SK-N-SH treated with all-trans-retinoic acid at 6 μM for 48 hours (cell line): Measurements from ENCODE around the gene DMAC2L.

Experiments
- ATAC-seq: fragments of 200-7000 bp; cut with Tn5 transposase; 3 replicates; pipeline ENCODE4 v1.9.1; 2020; ENCODE audit warnings: mild to moderate bottlenecking, moderate library complexity
- ARNTL ChIP-seq: fragments of 450-650 bp; formaldehyde crosslinking; IDR thresholded peaks from 2 replicates; pipeline ENCODE4 v1.5.0; 2020; ENCODE audit warnings: low read depth, mild to moderate bottlenecking, moderate library complexity, borderline replicate concordance
- CSDC2 ChIP-seq: fragments of 250-450 bp; sonication (Bioruptor Pico); IDR thresholded peaks from 2 replicates; pipeline ENCODE4 v1.5.0; 2020; ENCODE audit warnings: mild to moderate bottlenecking, moderate library complexity
- ESRRG ChIP-seq: fragments of 250-450 bp; sonication (Bioruptor Pico); IDR thresholded peaks from 2 replicates; pipeline ENCODE4 v1.6.1; 2021; ENCODE audit warnings: mild to moderate bottlenecking
- GLIS3 ChIP-seq: fragments of 250-450 bp; sonication (Bioruptor Pico); IDR thresholded peaks from 2 replicates; pipeline ENCODE4 v1.5.0; 2020; ENCODE audit warnings: mild to moderate bottlenecking, moderate library complexity
- ISL1 ChIP-seq: fragments of 250-450 bp; sonication (Bioruptor Pico); IDR thresholded peaks from 2 replicates; pipeline ENCODE4 v2.1.2; 2022; ENCODE audit warnings: mild to moderate bottlenecking, moderate library complexity
- OSR1 ChIP-seq: fragments of 250-450 bp; sonication (Bioruptor Pico); IDR thresholded peaks from 2 replicates; pipeline ENCODE4 v1.8.0; 2022; ENCODE audit warnings: moderate library complexity, mild to moderate bottlenecking, inconsistent platforms
- PPARA ChIP-seq: fragments of 250-450 bp; sonication (Bioruptor Pico); IDR thresholded peaks from 2 replicates; pipeline ENCODE4 v1.5.0; 2020; ENCODE audit warnings: mild to moderate bottlenecking, borderline replicate concordance
- RARB ChIP-seq: fragments of 250-450 bp; sonication (Bioruptor Pico); IDR thresholded peaks from 2 replicates; pipeline ENCODE4 v1.8.0; 2021; ENCODE audit warnings: mild to moderate bottlenecking, moderate library complexity
- SNAI2 ChIP-seq: fragments of 250-450 bp; sonication (Bioruptor Pico); IDR thresholded peaks from 2 replicates; pipeline ENCODE4 v1.5.0; 2020; ENCODE audit warnings: mild to moderate bottlenecking, moderate library complexity
- TCF4 ChIP-seq: fragments of 250-450 bp; sonication (Bioruptor Pico); IDR thresholded peaks from 2 replicates; pipeline ENCODE4 v1.8.0; 2021; ENCODE audit warnings: mild to moderate bottlenecking, moderate library complexity, borderline replicate concordance
- TOX ChIP-seq: fragments of 250-450 bp; sonication (Bioruptor Pico); IDR thresholded peaks from 2 replicates; pipeline ENCODE4 v1.8.0; 2021; ENCODE audit warnings: mild to moderate bottlenecking, moderate library complexity, borderline replicate concordance
- ZC3H10 ChIP-seq: fragments of 250-450 bp; sonication (Bioruptor Pico); IDR thresholded peaks from 2 replicates; pipeline ENCODE4 v1.5.1; 2021; ENCODE audit warnings: mild to moderate bottlenecking, moderate library complexity
- ZFP3 ChIP-seq: fragments of 250-450 bp; sonication (Bioruptor Pico); IDR thresholded peaks from 2 replicates; pipeline ENCODE4 v1.5.0; 2020; ENCODE audit warnings: mild to moderate bottlenecking, moderate library complexity
- ZFP30 ChIP-seq: fragments of 450-650 bp; formaldehyde crosslinking; IDR thresholded peaks from 2 replicates; pipeline ENCODE4 v1.5.0; 2022; ENCODE audit warnings: mild to moderate bottlenecking, moderate library complexity
- ZNF565 ChIP-seq: fragments of 450-650 bp; formaldehyde crosslinking; conservative IDR thresholded peaks from 2 replicates; pipeline ENCODE4 v1.5.0; 2020; ENCODE audit warnings: low read depth, mild to moderate bottlenecking, moderate library complexity
- ZNF70 ChIP-seq: fragments of 450-650 bp; formaldehyde crosslinking; IDR thresholded peaks from 2 replicates; pipeline ENCODE4 v1.5.0; 2020; ENCODE audit warnings: mild to moderate bottlenecking, moderate library complexity
- ZNF8 ChIP-seq: fragments of 450-650 bp; formaldehyde crosslinking; IDR thresholded peaks from 2 replicates; pipeline ENCODE4 v1.5.0; 2020; ENCODE audit warnings: mild to moderate bottlenecking, moderate library complexity
- TF ChIP-seq, protein P1 (sequence below): fragments of 250-450 bp; sonication (Bioruptor Pico); IDR thresholded peaks from 2 replicates; pipeline ENCODE4 v1.5.1; 2020; ENCODE audit warnings: low read depth, mild to moderate bottlenecking, moderate library complexity
- TF ChIP-seq, protein P2 (sequence below): fragments of 250-450 bp; sonication (Bioruptor Pico); IDR thresholded peaks from 2 replicates; pipeline ENCODE4 v1.5.1; 2021; ENCODE audit warnings: mild to moderate bottlenecking, moderate library complexity
- TF ChIP-seq, protein P3 (sequence below): fragments of 250-450 bp; sonication (Bioruptor Pico); IDR thresholded peaks from 2 replicates; pipeline ENCODE4 v1.8.0; 2021; ENCODE audit warnings: low read depth, mild to moderate bottlenecking, moderate library complexity, borderline replicate concordance

Gene DMAC2L

DNA sequence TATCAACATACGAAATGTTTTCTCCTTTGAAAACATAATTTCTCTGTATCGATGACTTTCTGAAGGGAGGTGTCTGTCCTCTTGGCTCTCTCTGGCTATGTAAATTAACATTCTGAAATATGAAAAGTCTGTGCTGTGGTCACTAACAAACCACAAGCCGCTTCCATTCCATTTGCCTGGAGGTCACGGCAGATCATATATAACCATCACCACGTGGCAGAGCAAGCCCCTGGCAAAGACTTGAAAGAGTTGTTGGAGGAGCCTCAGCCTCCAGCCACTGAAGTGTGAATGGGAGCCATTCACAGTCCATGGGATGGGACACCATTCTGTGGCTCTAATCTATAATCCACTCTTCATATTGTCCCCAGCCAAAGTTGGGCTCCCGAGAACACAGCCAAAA, 45.0 kb downstream of the DMAC2L start:
- TF ChIP-seq, protein P1, sequence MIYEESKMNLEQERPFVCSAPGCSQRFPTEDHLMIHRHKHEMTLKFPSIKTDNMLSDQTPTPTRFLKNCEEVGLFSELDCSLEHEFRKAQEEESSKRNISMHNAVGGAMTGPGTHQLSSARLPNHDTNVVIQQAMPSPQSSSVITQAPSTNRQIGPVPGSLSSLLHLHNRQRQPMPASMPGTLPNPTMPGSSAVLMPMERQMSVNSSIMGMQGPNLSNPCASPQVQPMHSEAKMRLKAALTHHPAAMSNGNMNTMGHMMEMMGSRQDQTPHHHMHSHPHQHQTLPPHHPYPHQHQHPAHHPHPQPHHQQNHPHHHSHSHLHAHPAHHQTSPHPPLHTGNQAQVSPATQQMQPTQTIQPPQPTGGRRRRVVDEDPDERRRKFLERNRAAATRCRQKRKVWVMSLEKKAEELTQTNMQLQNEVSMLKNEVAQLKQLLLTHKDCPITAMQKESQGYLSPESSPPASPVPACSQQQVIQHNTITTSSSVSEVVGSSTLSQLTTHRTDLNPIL (CRISPR knock-in tag), result no peak
- TF ChIP-seq ZC3H10 (CRISPR knock-in tag) (no peak), ZFP30 (CRISPR knock-in tag) (no peak), SNAI2 (CRISPR knock-in tag) (no peak), TOX (CRISPR knock-in tag) (no peak), ZNF70 (no peak), ESRRG (CRISPR knock-in tag) (no peak), TCF4 (CRISPR knock-in tag) (no peak), ZFP3 (CRISPR knock-in tag) (no peak), PPARA (no peak)
- TF ChIP-seq, protein P2, sequence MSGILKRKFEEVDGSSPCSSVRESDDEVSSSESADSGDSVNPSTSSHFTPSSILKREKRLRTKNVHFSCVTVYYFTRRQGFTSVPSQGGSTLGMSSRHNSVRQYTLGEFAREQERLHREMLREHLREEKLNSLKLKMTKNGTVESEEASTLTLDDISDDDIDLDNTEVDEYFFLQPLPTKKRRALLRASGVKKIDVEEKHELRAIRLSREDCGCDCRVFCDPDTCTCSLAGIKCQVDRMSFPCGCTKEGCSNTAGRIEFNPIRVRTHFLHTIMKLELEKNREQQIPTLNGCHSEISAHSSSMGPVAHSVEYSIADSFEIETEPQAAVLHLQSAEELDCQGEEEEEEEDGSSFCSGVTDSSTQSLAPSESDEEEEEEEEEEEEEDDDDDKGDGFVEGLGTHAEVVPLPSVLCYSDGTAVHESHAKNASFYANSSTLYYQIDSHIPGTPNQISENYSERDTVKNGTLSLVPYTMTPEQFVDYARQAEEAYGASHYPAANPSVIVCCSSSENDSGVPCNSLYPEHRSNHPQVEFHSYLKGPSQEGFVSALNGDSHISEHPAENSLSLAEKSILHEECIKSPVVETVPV (CRISPR knock-in tag), result no peak

DNA sequence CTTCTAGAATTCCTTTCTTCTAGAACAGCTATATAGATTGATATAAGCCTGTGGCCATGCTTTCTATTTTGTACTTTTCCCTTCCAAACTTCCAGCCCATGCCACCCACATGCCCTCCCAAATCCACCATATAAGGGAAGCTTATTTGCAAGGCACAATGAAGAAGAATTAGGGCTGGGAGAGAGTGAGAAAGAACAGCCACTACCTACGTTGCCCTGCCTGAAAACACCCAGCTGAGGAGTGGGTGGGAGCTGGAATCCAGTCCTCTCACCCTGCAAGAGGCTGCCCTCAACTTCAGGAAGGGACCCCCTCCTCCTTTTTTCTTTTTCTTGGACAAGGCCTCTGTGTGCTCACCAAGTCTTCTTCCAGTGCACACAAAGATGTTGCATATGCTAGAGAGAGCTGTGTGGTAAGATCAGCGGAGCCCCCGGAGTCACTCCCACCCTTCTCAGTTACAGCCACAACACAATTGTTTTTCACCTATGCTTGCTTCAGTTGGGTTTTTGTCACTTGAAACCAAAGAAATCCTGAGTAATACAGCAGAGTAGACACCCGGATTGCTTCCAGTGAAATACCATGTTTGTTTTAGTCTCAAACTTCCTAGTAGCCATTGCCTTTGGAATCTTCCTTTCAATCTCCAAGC, 45.8 kb downstream of the DMAC2L start:
- no peak for TF ChIP-seq TOX (CRISPR knock-in tag)
- TF ChIP-seq, all 23 proteins: peak for 0

More for the DNA sequence above, 45.0 kb downstream of the DMAC2L start:
- no peak for ATAC-seq

DNA sequence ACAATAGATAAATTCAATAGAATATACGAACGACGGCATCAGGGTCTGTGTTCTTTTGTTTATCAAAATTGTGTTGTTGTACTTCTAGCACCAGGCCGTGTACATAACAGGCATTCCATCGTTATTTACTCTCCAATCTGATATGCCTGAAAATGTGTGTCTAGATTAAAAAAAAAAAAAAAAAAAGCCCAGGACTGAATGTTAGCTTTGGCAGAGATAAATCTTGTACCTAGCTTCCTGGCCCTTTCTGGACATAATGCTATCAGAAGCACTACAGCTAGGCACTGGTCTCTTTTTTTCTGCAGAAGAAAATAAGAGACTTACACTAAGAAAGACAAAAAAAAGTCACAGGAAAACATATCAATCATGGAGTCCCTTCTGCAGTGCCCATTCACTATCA, 47.5 kb downstream of the DMAC2L start:
- no peak for ATAC-seq
- TF ChIP-seq ZFP30 (CRISPR knock-in tag) (no peak), TCF4 (CRISPR knock-in tag) (no peak), ISL1 (CRISPR knock-in tag) (no peak)

More for the DNA sequence above, 45.8 kb downstream of the DMAC2L start:
- ATAC-seq, result no peak

DNA sequence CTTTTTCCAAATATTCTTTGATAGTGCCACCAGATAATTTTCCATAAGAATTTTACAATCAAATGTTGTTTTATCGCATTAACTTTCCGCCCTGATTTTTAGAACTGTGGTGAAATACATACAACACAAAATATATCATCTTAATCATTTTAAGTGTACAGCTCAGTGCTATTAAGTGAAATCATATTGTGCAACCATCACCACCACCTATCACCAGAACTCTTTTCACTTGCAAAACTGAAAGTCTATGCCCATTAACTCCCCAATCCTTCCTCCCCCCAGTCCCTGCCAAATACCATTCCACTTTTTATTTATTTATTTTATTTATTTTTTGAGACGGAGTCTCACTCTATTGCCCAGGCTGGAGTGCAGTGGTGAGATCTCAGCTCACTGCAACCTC, 48.0 kb downstream of the DMAC2L start:
- no peak for ATAC-seq
- TF ChIP-seq TCF4 (CRISPR knock-in tag) (no peak), PPARA (no peak), ZFP3 (CRISPR knock-in tag) (no peak), ISL1 (CRISPR knock-in tag) (no peak), GLIS3 (CRISPR knock-in tag) (no peak), CSDC2 (CRISPR knock-in tag) (no peak), ARNTL (no peak), OSR1 (CRISPR knock-in tag) (no peak), RARB (CRISPR knock-in tag) (no peak), ZFP30 (CRISPR knock-in tag) (no peak), ZC3H10 (CRISPR knock-in tag) (no peak), ZNF565 (CRISPR knock-in tag) (no peak), TOX (CRISPR knock-in tag) (no peak), ZNF70 (no peak), ZNF8 (CRISPR knock-in tag) (no peak)
- TF ChIP-seq, protein P2 (CRISPR knock-in tag), result no peak
- TF ChIP-seq, protein P1 (CRISPR knock-in tag), result no peak
- TF ChIP-seq, protein P3, sequence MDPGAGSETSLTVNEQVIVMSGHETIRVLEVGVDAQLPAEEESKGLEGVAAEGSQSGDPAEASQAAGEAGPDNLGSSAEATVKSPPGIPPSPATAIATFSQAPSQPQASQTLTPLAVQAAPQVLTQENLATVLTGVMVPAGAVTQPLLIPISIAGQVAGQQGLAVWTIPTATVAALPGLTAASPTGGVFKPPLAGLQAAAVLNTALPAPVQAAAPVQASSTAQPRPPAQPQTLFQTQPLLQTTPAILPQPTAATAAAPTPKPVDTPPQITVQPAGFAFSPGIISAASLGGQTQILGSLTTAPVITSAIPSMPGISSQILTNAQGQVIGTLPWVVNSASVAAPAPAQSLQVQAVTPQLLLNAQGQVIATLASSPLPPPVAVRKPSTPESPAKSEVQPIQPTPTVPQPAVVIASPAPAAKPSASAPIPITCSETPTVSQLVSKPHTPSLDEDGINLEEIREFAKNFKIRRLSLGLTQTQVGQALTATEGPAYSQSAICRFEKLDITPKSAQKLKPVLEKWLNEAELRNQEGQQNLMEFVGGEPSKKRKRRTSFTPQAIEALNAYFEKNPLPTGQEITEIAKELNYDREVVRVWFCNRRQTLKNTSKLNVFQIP, result no peak
- TF ChIP-seq, all 23 proteins: peak for 0
